GM12892 (cell line): ENCODE measurements around the gene LSG1.

Source experiments
- POLR2A ChIP-seq: IDR thresholded peaks from 2 replicates; pipeline ENCODE4 v1.6.1; 2011; ENCODE audit warnings: low read depth, low read length, control low read depth
- POLR2AphosphoS5 ChIP-seq: IDR thresholded peaks from 2 replicates; pipeline ENCODE4 v1.6.1; 2011; ENCODE audit warnings: low read depth, low read length, control low read depth
- TAF1 ChIP-seq: IDR thresholded peaks from 2 replicates; pipeline ENCODE4 v1.6.1; 2011; ENCODE audit warnings: low read depth, mild to moderate bottlenecking, control low read depth, low read length, borderline replicate concordance

GRCh38 chr3:194637541-194638400 lies 34.2 kb downstream of the LSG1 start:
- TF ChIP-seq POLR2A (no peak), POLR2AphosphoS5 (no peak), TAF1 (no peak)
